Measurements from ENCODE around the gene SEC22A.

Gene SEC22A

GRCh38 chr3:123155471-123156011 is 46.2 kb upstream of the SEC22A start:
- TF ChIP-seq TAF1 (IDR thresholded peaks at IDR 0.05; ENCODE audit: borderline replicate concordance, insufficient read depth, low read length) (no peak), POLR2AphosphoS5 (IDR thresholded peaks at IDR 0.05; ENCODE audit: low read depth, low read length) (no peak), FOXP2 (optimal IDR thresholded peaks at IDR 0.05; ENCODE audit: borderline replicate concordance, extremely low read depth, extremely low read length, insufficient read depth) (no peak), SIN3A (IDR thresholded peaks at IDR 0.05; ENCODE audit: borderline replicate concordance, insufficient read depth, low read length) (no peak), REST (IDR thresholded peaks at IDR 0.05; ENCODE audit: insufficient read depth in 1 of 2, low read depth in 2 of 2, low read length in 2 of 2) (no peak)

GRCh38 chr3:123156276-123156995 is 45.3 kb upstream of the SEC22A start:
- no peak for TF ChIP-seq FOXP2 (optimal IDR thresholded peaks at IDR 0.05; ENCODE audit: borderline replicate concordance, extremely low read depth, extremely low read length, insufficient read depth)
- TF ChIP-seq REST (IDR thresholded peaks at IDR 0.05; ENCODE audit: insufficient read depth in 1 of 2, low read depth in 2 of 2, low read length in 2 of 2): no peak
- TF ChIP-seq TAF1 (IDR thresholded peaks at IDR 0.05; ENCODE audit: borderline replicate concordance, insufficient read depth, low read length): no peak
- no peak for TF ChIP-seq SIN3A (IDR thresholded peaks at IDR 0.05; ENCODE audit: borderline replicate concordance, insufficient read depth, low read length)
- no peak for TF ChIP-seq POLR2AphosphoS5 (IDR thresholded peaks at IDR 0.05; ENCODE audit: low read depth, low read length)

- TF ChIP-seq SIN3A (IDR thresholded peaks at IDR 0.05; ENCODE audit: borderline replicate concordance, insufficient read depth, low read length) (no peak), FOXP2 (optimal IDR thresholded peaks at IDR 0.05; ENCODE audit: borderline replicate concordance, extremely low read depth, extremely low read length, insufficient read depth) (no peak), POLR2AphosphoS5 (IDR thresholded peaks at IDR 0.05; ENCODE audit: low read depth, low read length) (no peak), TAF1 (IDR thresholded peaks at IDR 0.05; ENCODE audit: borderline replicate concordance, insufficient read depth, low read length) (no peak), REST (IDR thresholded peaks at IDR 0.05; ENCODE audit: insufficient read depth in 1 of 2, low read depth in 2 of 2, low read length in 2 of 2) (no peak)
Observed at GRCh38 chr3:123157209-123157597, 44.5 kb upstream of the SEC22A start.

- no peak for TF ChIP-seq FOXP2 (optimal IDR thresholded peaks at IDR 0.05; ENCODE audit: borderline replicate concordance, extremely low read depth, extremely low read length, insufficient read depth)
- TF ChIP-seq REST (IDR thresholded peaks at IDR 0.05; ENCODE audit: insufficient read depth in 1 of 2, low read depth in 2 of 2, low read length in 2 of 2): no peak
- TF ChIP-seq SIN3A (IDR thresholded peaks at IDR 0.05; ENCODE audit: borderline replicate concordance, insufficient read depth, low read length): no peak
- TF ChIP-seq TAF1 (IDR thresholded peaks at IDR 0.05; ENCODE audit: borderline replicate concordance, insufficient read depth, low read length): no peak
- TF ChIP-seq POLR2AphosphoS5 (IDR thresholded peaks at IDR 0.05; ENCODE audit: low read depth, low read length): no peak
Observed at GRCh38 chr3:123157598-123158287, 44.0 kb upstream of the SEC22A start.

Measured in PFSK-1 (cell line).